H1 (cell line): Measurements from ENCODE around the gene PTPN2. TPM values are rescaled to one million over a fixed set of nuclear protein-coding genes. Genes with fewer than 3 reads are reported as not detected.

Source experiments
- ATF3 ChIP-seq: IDR thresholded peaks from 2 replicates; pipeline ENCODE4 v1.6.1; 2011; ENCODE audit warnings: low read depth, mild to moderate bottlenecking, low read length; ENCODE audit not compliant: insufficient read depth
- CEBPB ChIP-seq: IDR thresholded peaks from 2 replicates; pipeline ENCODE4 v1.6.1; 2012; ENCODE audit warnings: low read depth, low read length
- CTBP2 ChIP-seq: IDR thresholded peaks from 2 replicates; pipeline ENCODE4 v1.7.0; 2011; ENCODE audit warnings: borderline replicate concordance, mild to moderate bottlenecking, moderate library complexity, mixed read lengths, low read length; ENCODE audit not compliant: insufficient read depth, insufficient read length
- CTCF ChIP-seq, 3 experiments: IDR thresholded peaks; 1 replicate in 2 of 3; 2 replicates in 1 of 3; pipeline versions ENCODE4 v1.5.1 to v1.6.1; 2011; ENCODE audit warnings: low read length in 3 of 3, mild to moderate bottlenecking in 3 of 3, inconsistent platforms in 2 of 3, low read depth in 1 of 3, moderate library complexity in 1 of 3; ENCODE audit not compliant: insufficient read depth in 1 of 3; ENCODE audit errors: control extremely low read depth in 1 of 3
- TCF12 ChIP-seq: IDR thresholded peaks from 2 replicates; pipeline ENCODE4 v1.6.1; 2011; ENCODE audit warnings: low read depth, mild to moderate bottlenecking, low read length
- TEAD4 ChIP-seq: IDR thresholded peaks from 2 replicates; pipeline ENCODE4 v1.6.1; 2012; ENCODE audit warnings: low read depth, low read length, inconsistent platforms, mixed read lengths
- USF2 ChIP-seq: IDR thresholded peaks from 2 replicates; pipeline ENCODE4 v1.6.1; 2011; ENCODE audit warnings: low read length, improper control_type of control experiment
- YY1 ChIP-seq: IDR thresholded peaks from 2 replicates; pipeline ENCODE4 v1.6.1; 2011; ENCODE audit warnings: low read depth, mild to moderate bottlenecking, low read length
- polyA plus RNA-seq, 7 experiments: library from polyadenylated mRNA; depleted of rRNA in 3 of 7; stranded (reverse) in 5 of 7; unstranded in 2 of 7; fragments of >200 nt in 5 of 7; fragments of 200-250 nt in 2 of 7; gene quantifications; 1 replicate in 5 of 7; 2 replicates in 1 of 7; 4 replicates in 1 of 7; pipeline versions ENCODE4 v1.2.1 to v1.2.3, GENCODE V29; 2011 to 2013; ENCODE audit warnings: missing spikeins in 2 of 7, mixed read lengths in 2 of 7
- total RNA-seq: library from RNA; stranded (reverse); fragmentation: NEBNext Ultra II Directional; extraction: Animal tissue kit (Norgen Biotek cat#: 25700); gene quantifications from 2 replicates; pipeline ENCODE4 v1.2.1, GENCODE V29; 2021

The PTPN2 gene
- total and polyA plus RNA-seq, 2 of the 8 experiments (the other 6 are each of a cell fraction or from before 2014, with no cell fraction given), result 16.4 to 54.0 TPM

GRCh38 chr18:12839526-12840196, 44.4 kb downstream of the PTPN2 start (continued):
- TF ChIP-seq CTCF (IDR thresholded peaks at IDR 0.05; ENCODE audit: control extremely low read depth in 1 of 3, insufficient read depth in 1 of 3, low read depth in 1 of 3, low read length in 3 of 3) (no peak), CEBPB (no peak), TCF12 (no peak), USF2 (no peak), CTBP2 (no peak), ATF3 (no peak), YY1 (no peak), TEAD4 (no peak)
